Fibroblast of lung (primary cell): Measurements from ENCODE around the gene WNT3A. TPM values are rescaled to one million over a fixed set of nuclear protein-coding genes. Genes with fewer than 3 reads are reported as not detected.

Experiments used
- DNase-seq, 2 donors: peaks; one replicate each; pipeline versions ENCODE4 v3.0.0 to v3.0.0-alpha.2; 2010; ENCODE audit warnings: low read depth in 2 of 2
- H2AFZ ChIP-seq: 2 replicates; pipeline ENCODE4 v1.5.1; 2012; ENCODE audit warnings: low read length, control low read depth, inconsistent platforms
- H3K27ac ChIP-seq: 2 replicates; pipeline ENCODE4 v1.5.1; 2011; ENCODE audit warnings: low read length, control low read depth; ENCODE audit not compliant: insufficient read depth
- H3K27me3 ChIP-seq: 2 replicates; pipeline ENCODE4 v1.5.1; 2011; ENCODE audit warnings: mild to moderate bottlenecking, low read length; ENCODE audit not compliant: control insufficient read depth, insufficient read depth
- H3K36me3 ChIP-seq: 2 replicates; pipeline ENCODE4 v1.5.1; 2011; ENCODE audit warnings: low read length; ENCODE audit not compliant: control insufficient read depth, insufficient read depth
- H3K4me1 ChIP-seq: 2 replicates; pipeline ENCODE4 v1.5.1; 2011; ENCODE audit warnings: low read length; ENCODE audit not compliant: control insufficient read depth, insufficient read depth; ENCODE audit errors: extremely low read depth
- H3K4me2 ChIP-seq: 2 replicates; pipeline ENCODE4 v1.5.1; 2011; ENCODE audit warnings: low read length, control low read depth; ENCODE audit not compliant: insufficient read depth; ENCODE audit errors: extremely low read depth
- H3K4me3 ChIP-seq, 4 experiments: fragments of 200-600 bp in 1 of 4; sonication (generic) in 1 of 4; replicated peaks in 1 of 4; 2 replicates each; pipeline ENCODE4 v1.5.1; 2011 to 2016; ENCODE audit warnings: low read length in 4 of 4, low read depth in 3 of 4, mild to moderate bottlenecking in 3 of 4, control low read depth in 2 of 4, inconsistent platforms in 1 of 4, mixed read lengths in 1 of 4; ENCODE audit not compliant: insufficient read depth in 1 of 4; ENCODE audit errors: control extremely low read depth in 1 of 4
- H3K79me2 ChIP-seq: 2 replicates; pipeline ENCODE4 v1.5.1; 2012; ENCODE audit warnings: mild to moderate bottlenecking, low read length, inconsistent platforms; ENCODE audit not compliant: control insufficient read depth, insufficient read depth
- H3K9ac ChIP-seq: 2 replicates; pipeline ENCODE4 v1.5.1; 2011; ENCODE audit warnings: mild to moderate bottlenecking, low read length, control low read depth; ENCODE audit not compliant: insufficient read depth
- H3K9me3 ChIP-seq: 2 replicates; pipeline ENCODE4 v1.5.1; 2012; ENCODE audit warnings: low read depth, low read length; ENCODE audit not compliant: control insufficient read depth, insufficient read depth
- H4K20me1 ChIP-seq: 2 replicates; pipeline ENCODE4 v1.5.1; 2011; ENCODE audit warnings: low read length; ENCODE audit not compliant: control insufficient read depth, insufficient read depth; ENCODE audit errors: extremely low read depth
- EZH2 ChIP-seq: IDR thresholded peaks from 2 replicates; pipeline ENCODE4 v1.5.1; 2012; ENCODE audit warnings: low read length, control low read depth, mild to moderate bottlenecking; ENCODE audit errors: missing control alignments
- polyA plus RNA-seq, 2 donors: library from polyadenylated mRNA; depleted of rRNA in 1 of 2; stranded (reverse) in 1 of 2; unstranded in 1 of 2; fragments of >200 nt; gene quantifications; 2 replicates each; pipeline ENCODE4 v1.2.1, GENCODE V29; 2011 to 2012; ENCODE audit warnings: missing spikeins in 1 of 2
- total RNA-seq: library from RNA; depleted of rRNA; stranded (reverse); fragments of >200 nt; gene quantifications from 2 replicates; pipeline ENCODE4 v1.2.1, GENCODE V29; 2014
- TF ChIP-seq, protein P1 (sequence below), 2 donors: IDR thresholded peaks in 1 of 2; conservative IDR thresholded peaks in 1 of 2; 1 replicate in 1 of 2; 2 replicates in 1 of 2; pipeline ENCODE4 v1.5.1; 2011 to 2012; ENCODE audit warnings: low read length in 2 of 2, control low read depth in 1 of 2, inconsistent platforms in 1 of 2, low read depth in 1 of 2, mild to moderate bottlenecking in 1 of 2

WNT3A gene
- total and polyA plus RNA-seq, 2 donors (not counting 1 experiment from before 2014, with no cell fraction given) = not detected

DNA sequence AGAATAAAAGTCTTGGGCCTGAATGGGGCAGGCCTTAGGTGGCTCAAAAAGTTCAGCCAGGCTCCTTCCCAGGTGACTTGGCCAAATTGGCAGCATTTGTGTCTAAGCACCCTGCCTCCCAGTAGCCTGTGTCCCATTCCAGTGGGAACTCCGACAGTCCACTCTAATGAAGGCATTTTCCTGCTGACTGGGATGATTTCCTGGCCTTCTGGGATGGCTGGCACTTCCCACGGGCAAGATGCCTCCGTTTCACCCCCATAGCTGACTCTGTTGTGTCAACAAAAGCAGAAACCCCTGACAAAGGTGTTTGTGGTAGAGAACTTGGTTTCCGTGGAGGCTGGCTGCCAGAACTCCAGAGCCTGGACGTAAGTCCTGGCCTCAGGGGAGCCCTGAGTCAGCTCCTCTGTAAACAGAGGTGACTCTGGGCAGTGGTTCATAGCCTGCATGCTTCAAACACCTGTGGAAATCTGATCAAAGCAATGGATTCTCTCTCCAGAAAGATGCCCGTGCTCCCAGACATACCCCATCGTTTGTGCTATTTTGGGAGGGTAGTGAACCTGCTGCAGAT is 36.6 kb downstream of the WNT3A start:
- DNase-seq = peak in 1 of 2 donors; percentile 17
- peaks cover 5% of the 10 kb centered on the region for H3K27me3 ChIP-seq

DNA sequence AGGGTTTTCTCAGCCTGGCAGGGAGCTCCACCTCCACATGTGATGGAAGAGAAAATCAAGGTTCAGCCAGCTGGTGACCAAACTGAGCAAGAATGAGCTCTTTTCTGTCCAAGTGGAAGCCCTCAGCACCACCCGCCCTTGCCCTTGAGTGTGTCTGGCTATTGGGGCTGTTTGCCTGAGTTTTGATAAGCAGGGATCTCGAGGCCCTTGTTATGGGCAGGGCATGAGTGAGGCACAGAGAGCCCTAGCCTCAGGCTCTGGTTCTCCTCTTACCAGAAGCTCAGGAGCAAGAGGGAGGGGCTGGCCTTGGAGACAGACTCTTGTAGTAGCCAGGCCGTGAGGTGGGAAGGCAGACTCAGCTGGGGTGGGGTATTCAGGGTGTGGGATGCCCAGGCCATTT is 38.2 kb downstream of the WNT3A start:
- DNase-seq = no peak
- no peaks in the 10 kb centered on the region for H3K9me3 ChIP-seq
- no peak overlapping the region for H2AFZ ChIP-seq
- no peak overlapping the region for H3K4me2 ChIP-seq
- no peak overlapping the region for H3K27ac ChIP-seq
- H3K36me3 ChIP-seq = no peaks in the 10 kb centered on the region
- no peak overlapping the region for H3K9ac ChIP-seq
- no peaks in the 10 kb centered on the region for H3K27me3 ChIP-seq
- TF ChIP-seq EZH2 = no peak
- TF ChIP-seq, protein P1, sequence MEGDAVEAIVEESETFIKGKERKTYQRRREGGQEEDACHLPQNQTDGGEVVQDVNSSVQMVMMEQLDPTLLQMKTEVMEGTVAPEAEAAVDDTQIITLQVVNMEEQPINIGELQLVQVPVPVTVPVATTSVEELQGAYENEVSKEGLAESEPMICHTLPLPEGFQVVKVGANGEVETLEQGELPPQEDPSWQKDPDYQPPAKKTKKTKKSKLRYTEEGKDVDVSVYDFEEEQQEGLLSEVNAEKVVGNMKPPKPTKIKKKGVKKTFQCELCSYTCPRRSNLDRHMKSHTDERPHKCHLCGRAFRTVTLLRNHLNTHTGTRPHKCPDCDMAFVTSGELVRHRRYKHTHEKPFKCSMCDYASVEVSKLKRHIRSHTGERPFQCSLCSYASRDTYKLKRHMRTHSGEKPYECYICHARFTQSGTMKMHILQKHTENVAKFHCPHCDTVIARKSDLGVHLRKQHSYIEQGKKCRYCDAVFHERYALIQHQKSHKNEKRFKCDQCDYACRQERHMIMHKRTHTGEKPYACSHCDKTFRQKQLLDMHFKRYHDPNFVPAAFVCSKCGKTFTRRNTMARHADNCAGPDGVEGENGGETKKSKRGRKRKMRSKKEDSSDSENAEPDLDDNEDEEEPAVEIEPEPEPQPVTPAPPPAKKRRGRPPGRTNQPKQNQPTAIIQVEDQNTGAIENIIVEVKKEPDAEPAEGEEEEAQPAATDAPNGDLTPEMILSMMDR (conservative IDR thresholded peaks at IDR 0.05 in 1 of 2, IDR thresholded peaks at IDR 0.05 in 1 of 2; ENCODE audit: low read depth in 1 of 2, low read length in 2 of 2) = no peak
- no peak overlapping the region for H3K4me3 ChIP-seq
- no peaks in the 10 kb centered on the region for H3K4me1 ChIP-seq
- no peaks in the 10 kb centered on the region for H4K20me1 ChIP-seq
- H3K79me2 ChIP-seq = no peaks in the 10 kb centered on the region

More for the DNA sequence above, 36.6 kb downstream of the WNT3A start:
- H3K79me2 ChIP-seq = no peaks in the 10 kb centered on the region
- H3K4me1 ChIP-seq = no peaks in the 10 kb centered on the region
- no peak overlapping the region for H2AFZ ChIP-seq
- no peak overlapping the region for H3K4me2 ChIP-seq
- H3K27ac ChIP-seq = no peak overlapping the region
- no peak overlapping the region for H3K4me3 ChIP-seq
- TF ChIP-seq, protein P1 (conservative IDR thresholded peaks at IDR 0.05 in 1 of 2, IDR thresholded peaks at IDR 0.05 in 1 of 2; ENCODE audit: low read depth in 1 of 2, low read length in 2 of 2) = no peak
- no peak for TF ChIP-seq EZH2
- no peak overlapping the region for H3K9ac ChIP-seq
- H3K9me3 ChIP-seq = no peaks in the 10 kb centered on the region
- H3K36me3 ChIP-seq = no peaks in the 10 kb centered on the region
- no peaks in the 10 kb centered on the region for H4K20me1 ChIP-seq

DNA sequence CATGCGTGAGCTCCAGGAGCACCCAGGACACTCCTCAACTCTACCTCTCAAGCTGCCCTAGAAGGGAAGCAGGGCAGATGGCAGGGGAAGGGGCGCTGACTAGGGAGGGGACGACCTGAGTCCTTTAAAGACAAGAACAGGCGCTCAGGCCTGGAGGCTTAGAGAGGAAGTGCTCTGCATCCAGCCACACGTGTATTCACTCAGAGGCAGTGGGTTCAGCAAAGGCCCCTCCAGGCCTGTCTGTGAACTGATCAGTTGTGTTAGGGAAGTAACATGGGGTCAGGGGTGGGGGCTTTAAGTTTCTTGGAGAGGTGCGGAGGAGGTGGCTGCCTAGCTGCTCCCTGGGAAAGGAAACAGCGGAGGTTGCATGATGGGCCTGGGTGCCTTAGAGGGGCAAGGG is 38.6 kb downstream of the WNT3A start:
- Histone ChIP-seq H3K9ac (no peak overlapping the region), H3K36me3 (no peaks in the 10 kb centered on the region), H3K27ac (no peak overlapping the region), H3K9me3 (no peaks in the 10 kb centered on the region), H3K4me1 (no peaks in the 10 kb centered on the region), H3K27me3 (no peaks in the 10 kb centered on the region), H3K4me2 (no peak overlapping the region), H2AFZ (no peak overlapping the region), H3K79me2 (no peaks in the 10 kb centered on the region), H4K20me1 (no peaks in the 10 kb centered on the region), H3K4me3 (no peak overlapping the region)
- no peak for TF ChIP-seq EZH2
- TF ChIP-seq, protein P1 (conservative IDR thresholded peaks at IDR 0.05 in 1 of 2, IDR thresholded peaks at IDR 0.05 in 1 of 2; ENCODE audit: low read depth in 1 of 2, low read length in 2 of 2) = no peak
- no peak for DNase-seq
